ENCODE data around the gene ARFIP2. TPM values are rescaled to one million over a fixed set of nuclear protein-coding genes. Genes with fewer than 3 reads are reported as not detected.

The ARFIP2 gene
- total and polyA plus RNA-seq, 2 donors from 2014 or later, result 45.6 to 62.3 TPM

GRCh38 chr11:6459099-6459450, 22.1 kb downstream of the ARFIP2 start:
- H3K4me1 ChIP-seq (ENCODE audit: control insufficient read depth in 2 of 3, insufficient read depth in 2 of 3, low read depth in 1 of 3, low read length in 3 of 3), result peaks cover 0 to 5% (median 0%) of the 10 kb centered on the region in 3 donors
- H3K4me3 ChIP-seq (ENCODE audit: low read length in 3 of 3), result no peak overlapping the region
- H3K36me3 ChIP-seq (ENCODE audit: control insufficient read depth in 2 of 3, insufficient read depth in 3 of 3, low read length in 3 of 3), result peaks cover 0 to 31% (median 15%) of the 10 kb centered on the region in 3 donors
- no peak overlapping the region for H3K9ac ChIP-seq (ENCODE audit: low read length in 3 of 3)
- no peak overlapping the region for H3K27ac ChIP-seq (ENCODE audit: low read depth in 2 of 2, low read length in 2 of 2)
- FAIRE-seq (no peak), DNase-seq (no peak)
- no peaks in the 10 kb centered on the region for H3K9me3 ChIP-seq (ENCODE audit: control insufficient read depth in 2 of 3, insufficient read depth in 1 of 3, low read length in 3 of 3)
- intact Hi-C loops (cut with DNase I), result no loop called here
- H3K27me3 ChIP-seq (ENCODE audit: control insufficient read depth, insufficient read depth, low read length), result no peaks in the 10 kb centered on the region
- TF ChIP-seq CTCF (IDR thresholded peaks at IDR 0.05; ENCODE audit: borderline replicate concordance, extremely low read depth, insufficient read depth), result no peak

GRCh38 chr11:6458352-6459098, 22.6 kb downstream of the ARFIP2 start:
- FAIRE-seq, result no peak
- Histone ChIP-seq H3K27me3 (ENCODE audit: control insufficient read depth, insufficient read depth, low read length) (no peaks in the 10 kb centered on the region), H3K27ac (ENCODE audit: low read depth in 2 of 2, low read length in 2 of 2) (peak overlapping the region in 1 of 2 donors; percentile 13), H3K4me3 (ENCODE audit: low read length in 3 of 3) (no peak overlapping the region), H3K9ac (ENCODE audit: low read length in 3 of 3) (no peak overlapping the region), H3K9me3 (ENCODE audit: control insufficient read depth in 2 of 3, insufficient read depth in 1 of 3, low read length in 3 of 3) (no peaks in the 10 kb centered on the region), H3K4me1 (ENCODE audit: control insufficient read depth in 2 of 3, insufficient read depth in 2 of 3, low read depth in 1 of 3, low read length in 3 of 3) (peaks cover 0 to 5% (median 0%) of the 10 kb centered on the region in 3 donors), H3K36me3 (ENCODE audit: control insufficient read depth in 2 of 3, insufficient read depth in 3 of 3, low read length in 3 of 3) (peaks cover 0 to 27% (median 15%) of the 10 kb centered on the region in 3 donors)
- no peak for DNase-seq
- no peak for TF ChIP-seq CTCF (IDR thresholded peaks at IDR 0.05; ENCODE audit: borderline replicate concordance, extremely low read depth, insufficient read depth)
- intact Hi-C loops (cut with DNase I), result no loop called here

DNA sequence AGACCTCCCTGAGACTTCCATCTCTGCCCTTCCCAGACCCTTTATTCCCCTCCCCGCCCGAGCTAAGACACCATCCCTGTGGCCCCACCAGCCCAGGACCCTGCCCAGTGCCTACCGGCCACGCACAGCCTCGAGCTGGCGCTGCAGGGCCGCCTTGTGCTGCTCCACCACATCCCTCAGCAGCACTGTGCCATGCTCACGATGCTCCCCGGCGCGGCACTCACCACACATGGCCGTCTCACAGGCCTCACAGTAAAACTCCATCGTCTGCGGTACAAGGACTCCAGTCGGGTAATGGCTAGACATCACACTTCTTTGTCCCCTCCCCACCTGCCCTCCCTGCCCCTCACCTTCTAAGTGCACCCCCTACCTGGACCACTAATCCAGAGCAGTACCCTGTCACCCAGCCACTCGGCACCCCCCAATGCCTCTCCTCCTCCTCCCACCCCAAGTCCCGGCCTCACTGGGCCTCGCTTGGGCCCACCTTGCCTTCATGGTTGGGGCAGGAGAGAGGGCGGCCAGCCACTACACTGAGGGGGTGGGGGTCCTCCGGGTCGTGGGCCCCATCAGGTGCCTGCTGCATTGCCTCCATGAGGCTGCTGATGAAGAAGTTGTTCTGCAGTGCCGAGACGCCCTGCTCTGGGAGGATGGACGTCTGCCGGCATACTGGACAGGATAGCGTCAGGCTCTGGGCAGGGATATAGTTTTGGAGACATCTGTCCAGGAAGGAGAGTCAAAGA, 23.4 kb downstream of the ARFIP2 start:
- H3K27me3 ChIP-seq (ENCODE audit: control insufficient read depth, insufficient read depth, low read length), result no peaks in the 10 kb centered on the region
- peaks cover 0 to 24% (median 19%) of the 10 kb centered on the region in 3 donors for H3K36me3 ChIP-seq (ENCODE audit: control insufficient read depth in 2 of 3, insufficient read depth in 3 of 3, low read length in 3 of 3)
- intact Hi-C loops (cut with DNase I), result no loop called here
- DNase-seq (no peak), FAIRE-seq (no peak)
- TF ChIP-seq CTCF (IDR thresholded peaks at IDR 0.05; ENCODE audit: borderline replicate concordance, extremely low read depth, insufficient read depth), result no peak
- H3K9me3 ChIP-seq (ENCODE audit: control insufficient read depth in 2 of 3, insufficient read depth in 1 of 3, low read length in 3 of 3), result no peaks in the 10 kb centered on the region
- H3K4me3 ChIP-seq (ENCODE audit: low read length in 3 of 3), result no peak overlapping the region
- H3K27ac ChIP-seq (ENCODE audit: low read depth in 2 of 2, low read length in 2 of 2), result peak overlapping the region in 1 of 2 donors; percentile 13
- H3K9ac ChIP-seq (ENCODE audit: low read length in 3 of 3), result no peak overlapping the region
- H3K4me1 ChIP-seq (ENCODE audit: control insufficient read depth in 2 of 3, insufficient read depth in 2 of 3, low read depth in 1 of 3, low read length in 3 of 3), result peaks cover 0 to 5% (median 0%) of the 10 kb centered on the region in 3 donors

Measured in kidney (tissue), 14 donors.